Measurements from ENCODE around the gene MVK. TPM values are rescaled to one million over a fixed set of nuclear protein-coding genes. Genes with fewer than 3 reads are reported as not detected.

Gene MVK
- total RNA-seq, 1 donor: 9.7 TPM

- DNase-seq (ENCODE audit: low read depth): no peak
Observed at GRCh38 chr12:109538191-109538863, 35.3 kb upstream of the MVK start.

GRCh38 chr12:109539508-109539907 is 34.1 kb upstream of the MVK start:
- H3K4me3 ChIP-seq (ENCODE audit: low read depth, low read length): no peak overlapping the region
- peak; percentile 19 for DNase-seq (ENCODE audit: low read depth)
- TF ChIP-seq, protein P1, sequence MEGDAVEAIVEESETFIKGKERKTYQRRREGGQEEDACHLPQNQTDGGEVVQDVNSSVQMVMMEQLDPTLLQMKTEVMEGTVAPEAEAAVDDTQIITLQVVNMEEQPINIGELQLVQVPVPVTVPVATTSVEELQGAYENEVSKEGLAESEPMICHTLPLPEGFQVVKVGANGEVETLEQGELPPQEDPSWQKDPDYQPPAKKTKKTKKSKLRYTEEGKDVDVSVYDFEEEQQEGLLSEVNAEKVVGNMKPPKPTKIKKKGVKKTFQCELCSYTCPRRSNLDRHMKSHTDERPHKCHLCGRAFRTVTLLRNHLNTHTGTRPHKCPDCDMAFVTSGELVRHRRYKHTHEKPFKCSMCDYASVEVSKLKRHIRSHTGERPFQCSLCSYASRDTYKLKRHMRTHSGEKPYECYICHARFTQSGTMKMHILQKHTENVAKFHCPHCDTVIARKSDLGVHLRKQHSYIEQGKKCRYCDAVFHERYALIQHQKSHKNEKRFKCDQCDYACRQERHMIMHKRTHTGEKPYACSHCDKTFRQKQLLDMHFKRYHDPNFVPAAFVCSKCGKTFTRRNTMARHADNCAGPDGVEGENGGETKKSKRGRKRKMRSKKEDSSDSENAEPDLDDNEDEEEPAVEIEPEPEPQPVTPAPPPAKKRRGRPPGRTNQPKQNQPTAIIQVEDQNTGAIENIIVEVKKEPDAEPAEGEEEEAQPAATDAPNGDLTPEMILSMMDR (IDR thresholded peaks at IDR 0.05; ENCODE audit: insufficient read depth, low read length): no peak

More at GRCh38 chr12:109538191-109538863, 35.3 kb upstream of the MVK start:
- TF ChIP-seq, protein P1 (IDR thresholded peaks at IDR 0.05; ENCODE audit: insufficient read depth, low read length): no peak
- no peak overlapping the region for H3K4me3 ChIP-seq (ENCODE audit: low read depth, low read length)

DNA sequence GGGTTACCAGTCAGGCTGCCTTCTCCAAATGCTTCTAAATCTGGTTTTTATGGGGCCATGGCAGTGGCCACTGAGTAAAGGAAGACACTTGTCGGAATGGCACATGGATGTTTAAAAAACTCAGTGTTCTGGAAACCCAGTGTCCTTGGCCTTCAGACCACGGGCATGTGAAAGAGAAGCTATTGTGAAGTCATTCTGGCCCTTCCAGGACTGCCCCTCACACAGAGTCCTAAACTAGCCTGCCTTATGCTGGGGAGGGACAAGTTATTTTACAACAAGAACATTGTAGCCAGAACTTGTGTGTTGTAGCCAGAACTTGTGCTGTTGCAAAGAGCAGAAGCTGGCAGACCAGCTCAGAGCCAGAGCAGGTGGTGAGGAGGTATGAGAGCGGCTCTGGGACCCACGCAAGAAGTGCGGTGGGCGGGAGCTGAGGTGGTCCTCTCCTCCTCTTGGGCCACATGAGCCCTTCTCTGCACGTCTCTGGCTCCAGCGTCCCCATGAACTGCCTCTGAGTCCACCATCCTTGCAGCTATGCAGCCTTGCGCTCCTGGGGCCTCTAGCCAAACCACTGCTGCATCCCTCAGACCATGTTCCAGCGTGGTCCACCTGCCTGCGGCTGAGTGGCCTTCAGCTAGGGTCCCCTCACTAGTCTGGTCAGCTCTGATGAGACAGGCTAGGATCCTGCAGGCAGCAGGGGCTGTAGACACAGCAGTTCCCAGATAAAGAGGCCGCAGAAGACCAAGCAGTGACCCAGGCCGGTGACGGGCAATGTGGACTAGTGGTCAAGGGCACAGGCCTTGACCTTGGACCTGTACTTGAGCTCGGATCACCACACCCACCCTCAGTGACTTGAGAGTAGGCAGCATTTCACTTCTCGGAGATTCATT is 32.8 kb upstream of the MVK start:
- TF ChIP-seq, protein P1 (IDR thresholded peaks at IDR 0.05; ENCODE audit: insufficient read depth, low read length): no peak
- no peak for DNase-seq (ENCODE audit: low read depth)
- no peak overlapping the region for H3K4me3 ChIP-seq (ENCODE audit: low read depth, low read length)

DNA sequence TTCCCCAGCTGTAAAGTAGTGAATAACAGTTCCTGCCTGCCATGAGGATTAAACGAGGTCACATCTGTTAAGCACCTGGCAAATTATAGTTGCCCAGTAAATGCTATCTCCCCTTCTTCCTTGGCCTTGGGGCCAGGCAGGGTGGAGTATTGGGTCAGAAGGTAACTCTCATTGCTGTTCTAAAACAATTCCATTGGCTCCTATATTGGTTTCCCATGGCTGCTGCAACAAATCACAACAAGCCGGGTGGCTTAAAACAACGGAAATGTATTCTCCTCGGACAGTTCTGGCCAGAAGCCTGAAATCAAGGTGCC is 32.2 kb upstream of the MVK start:
- H3K4me3 ChIP-seq (ENCODE audit: low read depth, low read length): no peak overlapping the region
- DNase-seq (ENCODE audit: low read depth): no peak

DNA sequence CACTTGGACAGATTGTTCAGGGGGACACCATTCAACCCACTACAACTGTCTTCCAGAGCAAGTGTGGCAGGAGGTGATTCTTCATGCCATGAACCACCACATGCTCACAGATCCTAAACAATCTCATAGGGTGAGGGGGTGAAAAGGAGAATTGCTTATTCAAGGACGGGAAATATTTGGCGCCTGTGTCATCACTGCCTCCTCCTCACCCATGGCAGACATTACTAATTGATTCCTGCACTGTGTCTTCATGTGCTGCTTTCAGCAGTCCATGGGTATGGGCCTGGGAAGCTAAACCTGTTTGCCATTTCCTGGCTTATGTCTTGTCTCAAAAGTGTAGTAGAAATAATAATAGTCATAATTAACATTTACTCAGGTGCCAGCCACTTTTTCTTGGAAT is 31.6 kb upstream of the MVK start:
- H3K4me3 ChIP-seq (ENCODE audit: low read depth, low read length): no peak overlapping the region
- TF ChIP-seq, protein P1 (IDR thresholded peaks at IDR 0.05; ENCODE audit: insufficient read depth, low read length): no peak
- peak; percentile 27 for DNase-seq (ENCODE audit: low read depth)

More for the DNA sequence above, 32.2 kb upstream of the MVK start:
- TF ChIP-seq, protein P1 (IDR thresholded peaks at IDR 0.05; ENCODE audit: insufficient read depth, low read length): no peak

DNA sequence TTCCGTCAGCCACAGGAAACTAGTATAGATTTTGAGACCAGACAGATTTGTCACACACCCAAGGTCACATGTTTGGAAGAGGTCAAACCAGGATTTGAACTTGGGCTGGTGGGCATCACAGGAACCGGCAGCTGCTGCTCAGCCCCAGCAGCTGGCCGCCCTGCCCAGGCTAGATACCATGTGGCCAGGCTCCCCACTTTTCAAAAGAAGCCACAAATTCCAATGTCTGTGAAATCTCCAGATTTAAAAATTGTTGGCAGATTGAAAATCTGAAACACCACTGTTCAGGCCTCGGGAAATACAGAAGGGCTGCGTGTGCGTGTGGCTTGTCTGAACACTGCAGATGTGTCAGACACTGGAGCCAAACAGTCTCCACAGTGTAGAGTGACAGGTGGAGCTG is 30.7 kb upstream of the MVK start:
- TF ChIP-seq, protein P1 (IDR thresholded peaks at IDR 0.05; ENCODE audit: insufficient read depth, low read length): no peak
- no peak for DNase-seq (ENCODE audit: low read depth)
- H3K4me3 ChIP-seq (ENCODE audit: low read depth, low read length): no peak overlapping the region
